K562 (cell line): ENCODE measurements around the gene DAB1. TPM values are rescaled to one million over a fixed set of nuclear protein-coding genes. Genes with fewer than 3 reads are reported as not detected.

Source experiments
- ATAC-seq: fragments of 200-7000 bp; cut with Tn5 transposase; 3 replicates; pipeline ENCODE4 v1.9.1; 2020; ENCODE audit warnings: moderate library complexity
- BruUV-seq: library from RNA; stranded (reverse); fragments of 400-500 nt; replicated peaks from 2 replicates; lab custom pipeline; 2021; lab: Mats Ljungman, UMichigan
- CTCF ChIA-PET: fragments of 300-600 bp; formaldehyde crosslinking; extraction: SDS; loops from one replicate; lab custom pipeline; 2021; ENCODE audit warnings: low intra/inter-chr PET ratio; lab: Yijun Ruan, JAX
- POLR2A ChIA-PET: fragments of 300-600, 350-650 bp; sonication (Branson Sonifier 250); formaldehyde crosslinking; extraction: SDS; loops from one replicate; lab custom pipeline; 2021; ENCODE audit warnings: antibody characterized with exemption, inconsistent platforms; lab: Yijun Ruan, JAX
- DNase-seq, 4 experiments: peaks; one replicate each; pipeline versions ENCODE4 v3.0.0 to v3.0.0-alpha.2; 2011 to 2018; ENCODE audit warnings: low spot score in 3 of 4, mixed read lengths in 3 of 4; ENCODE audit errors: extremely low read depth in 1 of 4
- FAIRE-seq: peaks from 2 replicates; lab custom pipeline; 2011; peaks lifted over from hg19 to GRCh38; lab: Jason Lieb, UNC
- H2AFZ ChIP-seq: 2 replicates; pipeline ENCODE4 v1.6.0; 2011; ENCODE audit warnings: low read depth, low read length, control low read depth, inconsistent platforms
- H3K27ac ChIP-seq: fragments of 200-600 bp; 3 replicates; pipeline ENCODE4 v1.8.0; 2011; ENCODE audit warnings: low read depth, mild to moderate bottlenecking, control low read depth, inconsistent platforms, low read length, moderate library complexity, mixed read lengths; ENCODE audit errors: extremely low read depth
- H3K27me3 ChIP-seq, 2 experiments: fragments of 300-600 bp in 1 of 2; 2 replicates in 1 of 2; 3 replicates in 1 of 2; pipeline versions ENCODE4 v1.6.0 to v1.8.0; 2011; ENCODE audit warnings: inconsistent platforms in 2 of 2, low read length in 2 of 2, mild to moderate bottlenecking in 1 of 2, mixed read lengths in 1 of 2, moderate library complexity in 1 of 2; ENCODE audit not compliant: control insufficient read depth in 2 of 2, insufficient read depth in 2 of 2
- H3K36me3 ChIP-seq: fragments of 300-600 bp; 3 replicates; pipeline ENCODE4 v1.8.0; 2011; ENCODE audit warnings: mild to moderate bottlenecking, low read length, inconsistent platforms; ENCODE audit not compliant: control insufficient read depth, insufficient read depth
- H3K4me1 ChIP-seq, 2 experiments: fragments of 200-600 bp in 1 of 2; replicated peaks in 1 of 2; 2 replicates in 1 of 2; 3 replicates in 1 of 2; pipeline versions ENCODE4 v1.5.1 to v1.8.0; 2011; ENCODE audit warnings: inconsistent platforms in 2 of 2, low read length in 2 of 2, mild to moderate bottlenecking in 1 of 2, mixed read lengths in 1 of 2, moderate library complexity in 1 of 2; ENCODE audit not compliant: control insufficient read depth in 2 of 2, insufficient read depth in 2 of 2
- H3K4me2 ChIP-seq: 2 replicates; pipeline ENCODE4 v1.6.1; 2011; ENCODE audit warnings: low read length, control low read depth, inconsistent platforms, mixed read lengths; ENCODE audit not compliant: insufficient read depth
- H3K4me3 ChIP-seq: fragments of 200-600 bp; sonication (generic), shearing (Covaris generic); 2 replicates; pipeline ENCODE4 v1.5.1; 2016; ENCODE audit warnings: control low read depth, inconsistent platforms
- H3K79me2 ChIP-seq: fragments of 200-600 bp; 3 replicates; pipeline ENCODE4 v1.8.0; 2011; ENCODE audit warnings: low read length, inconsistent platforms; ENCODE audit not compliant: control insufficient read depth, insufficient read depth
- H3K9ac ChIP-seq, 2 experiments: 2 replicates each; pipeline versions ENCODE4 v1.6.0 to v1.6.1; 2011; ENCODE audit warnings: low read depth in 2 of 2, low read length in 2 of 2, control low read depth in 1 of 2, inconsistent platforms in 1 of 2, mild to moderate bottlenecking in 1 of 2, mixed read lengths in 1 of 2; ENCODE audit not compliant: insufficient read depth in 1 of 2
- H3K9me1 ChIP-seq: one replicate; pipeline ENCODE4 v1.6.0; 2011; ENCODE audit warnings: inconsistent platforms, mild to moderate bottlenecking, low read length, moderate library complexity; ENCODE audit not compliant: control insufficient read depth, insufficient read depth
- H3K9me3 ChIP-seq: replicated peaks from 2 replicates; pipeline ENCODE4 v1.5.1; 2011; ENCODE audit warnings: low read depth, low read length, inconsistent platforms; ENCODE audit not compliant: control insufficient read depth, insufficient read depth
- H4K20me1 ChIP-seq: replicated peaks from 2 replicates; pipeline ENCODE4 v1.6.1; 2011; ENCODE audit warnings: low read length, inconsistent platforms, mixed read lengths; ENCODE audit not compliant: control insufficient read depth, insufficient read depth
- ESRRB ChIP-seq: fragments of 250-450 bp; sonication (Bioruptor Pico); IDR thresholded peaks from 2 replicates; pipeline ENCODE4 v1.5.0; 2020; ENCODE audit warnings: mild to moderate bottlenecking, moderate library complexity, borderline replicate concordance
- GATA2 ChIP-seq: sonication (generic); formaldehyde crosslinking; IDR thresholded peaks from 2 replicates; pipeline ENCODE4 v1.4.0; 2020; ENCODE audit warnings: mild to moderate bottlenecking, missing genetic modification reagents
- HEY1 ChIP-seq: fragments of 250-450 bp; sonication (Bioruptor Pico); IDR thresholded peaks from 2 replicates; pipeline ENCODE4 v1.5.0; 2020; ENCODE audit warnings: mild to moderate bottlenecking, moderate library complexity, borderline replicate concordance
- ILK ChIP-seq: fragments of 450-650 bp; IDR thresholded peaks from 2 replicates; pipeline ENCODE4 v1.6.1; 2016; ENCODE audit warnings: missing genetic modification characterization, low read depth, mild to moderate bottlenecking, missing compliant biosample characterization, moderate library complexity, borderline replicate concordance
- JUN ChIP-seq, 2 experiments: sonication (generic) in 1 of 2; formaldehyde crosslinking in 1 of 2; IDR thresholded peaks; 2 replicates each; pipeline versions ENCODE4 v1.6.1 to v1.8.0; 2012 to 2022; ENCODE audit warnings: borderline replicate concordance in 2 of 2, mild to moderate bottlenecking in 2 of 2, improper control_type of control experiment in 1 of 2, low read depth in 1 of 2, low read length in 1 of 2, missing genetic modification reagents in 1 of 2
- NCOA6 ChIP-seq: fragments of 450-650 bp; IDR thresholded peaks from 2 replicates; pipeline ENCODE4 v1.6.1; 2017; ENCODE audit warnings: mild to moderate bottlenecking
- PKNOX1 ChIP-seq: fragments of 450-650 bp; IDR thresholded peaks from 2 replicates; pipeline ENCODE4 v1.6.1; 2016
- RCOR1 ChIP-seq, 2 experiments: IDR thresholded peaks; 2 replicates each; pipeline ENCODE4 v1.6.1; 2012; ENCODE audit warnings: low read depth in 2 of 2, low read length in 2 of 2, borderline replicate concordance in 1 of 2, improper control_type of control experiment in 1 of 2
- SLC30A9 ChIP-seq: fragments of 250-450 bp; sonication (Bioruptor Pico); IDR thresholded peaks from 2 replicates; pipeline ENCODE4 v1.8.0; 2022; ENCODE audit warnings: mild to moderate bottlenecking, moderate library complexity
- SRSF1 ChIP-seq: fragments of 200-400 bp; formaldehyde crosslinking; IDR thresholded peaks from 2 replicates; pipeline ENCODE4 v1.6.1; 2017; ENCODE audit warnings: mild to moderate bottlenecking, low read depth, low read length, moderate library complexity
- TCF7L2 ChIP-seq: fragments of 150-350 bp; IDR thresholded peaks from 2 replicates; pipeline ENCODE4 v1.6.1; 2016; ENCODE audit warnings: low read depth, mild to moderate bottlenecking, low read length, moderate library complexity
- TRIM28 ChIP-seq: fragments of 450-650 bp; IDR thresholded peaks from 2 replicates; pipeline ENCODE4 v1.6.1; 2017
- ZNF212 ChIP-seq: fragments of 450-650 bp; formaldehyde crosslinking; IDR thresholded peaks from 2 replicates; pipeline ENCODE4 v1.4.0; 2020; ENCODE audit warnings: mild to moderate bottlenecking
- ZNF583 ChIP-seq: fragments of 250-450 bp; sonication (Bioruptor Pico); IDR thresholded peaks from 2 replicates; pipeline ENCODE4 v1.4.0; 2020
- WGBS: fragments of 100-300 bp; shearing (Covaris generic); methylation state at CpG from one replicate; pipeline ENCODE4 v1.1.6; 2016; ENCODE audit warnings: low coverage, mixed read lengths; ENCODE audit not compliant: insufficient coverage; ENCODE audit errors: missing lambda C conversion rate; 5-methylcytosine and 5-hydroxymethylcytosine counted together
- in situ Hi-C: fragments of 300-500 bp; cut with MboI; formaldehyde crosslinking; loops from 4 replicates; pipeline ENCODE4 v1.15.0; 2018; ENCODE audit warnings: inconsistent platforms, mixed read lengths
- intact Hi-C: fragments of 100-400 bp; cut with micrococcal nuclease; formaldehyde crosslinking; loops from 2 replicates; pipeline ENCODE4 v1.14.2; 2022
- polyA plus RNA-seq, 8 experiments: library from polyadenylated mRNA; depleted of rRNA in 4 of 8; stranded (reverse) in 5 of 8; unstranded in 3 of 8; fragments of >200 nt; fragmentation: Nextera tagmentation in 2 of 8; fragmentation: Illumina TruSeq in 1 of 8; extraction: Ambion mirVana in 2 of 8; extraction: Trizol in 1 of 8; gene quantifications; 2 replicates each; pipeline versions ENCODE4 v1.2.1 to v1.2.3, GENCODE V29; 2011 to 2014; ENCODE audit warnings: inconsistent platforms in 1 of 8, missing spikeins in 1 of 8
- total RNA-seq, 7 experiments: library from RNA; depleted of rRNA in 6 of 7; stranded (reverse); fragments of >200 nt in 6 of 7; fragmentation: Illumina TruSeq in 2 of 7; extraction: Trizol in 2 of 7; gene quantifications; 2 replicates each; pipeline versions ENCODE4 v1.2.1 to v1.2.3, GENCODE V29; 2011 to 2021; ENCODE audit warnings: low replicate concordance in 1 of 7
- TF ChIP-seq, protein P1 (sequence below): fragments of 450-650 bp; IDR thresholded peaks from 2 replicates; pipeline ENCODE4 v1.7.0; 2016; ENCODE audit warnings: borderline replicate concordance
- TF ChIP-seq, protein P2 (sequence below): sonication (generic); formaldehyde crosslinking; IDR thresholded peaks from 2 replicates; pipeline ENCODE4 v1.8.1; 2023; ENCODE audit warnings: mild to moderate bottlenecking, missing genetic modification reagents

Gene DAB1
- total and polyA plus RNA-seq, 9 of the 15 experiments (the other 6 are each of a cell fraction or from before 2014, with no cell fraction given) = not detected

GRCh38 chr1:57101209-57101608, 322.7 kb downstream of the DAB1 start (continued):
- no peak for TF ChIP-seq JUN (IDR thresholded peaks at IDR 0.05; ENCODE audit: borderline replicate concordance, low read depth, low read length)
- no peak for TF ChIP-seq JUN (CRISPR knock-in tag; IDR thresholded peaks at IDR 0.05; ENCODE audit: borderline replicate concordance)

DNA sequence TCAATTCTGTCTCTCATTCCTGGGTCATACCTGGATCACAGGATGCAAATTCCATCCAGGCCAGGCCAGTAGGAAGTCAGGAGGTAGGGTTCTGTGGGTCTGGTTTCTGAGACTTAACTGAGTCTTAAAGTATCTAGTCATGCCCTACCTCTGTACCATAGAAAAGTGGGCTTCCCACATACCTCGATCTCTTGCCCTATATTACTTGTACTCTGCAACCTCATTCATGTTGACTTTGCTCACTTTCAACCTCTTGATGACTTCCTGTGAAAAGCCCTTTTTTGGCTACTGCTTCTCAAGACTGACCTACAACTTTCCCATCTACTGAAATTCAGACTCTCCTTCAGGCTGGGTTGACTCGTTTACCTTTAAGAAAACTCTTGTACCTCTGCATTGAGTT, 329.1 kb downstream of the DAB1 start:
- CTCF ChIA-PET = no interaction called here

More for the DNA sequence above, 329.1 kb downstream of the DAB1 start:
- DNase-seq = no peak
- TF ChIP-seq HEY1 (CRISPR knock-in tag) = no peak
- TF ChIP-seq SRSF1 = no peak
- TF ChIP-seq SLC30A9 (CRISPR knock-in tag) = no peak
- TF ChIP-seq NCOA6 = no peak
- TF ChIP-seq, protein P1, sequence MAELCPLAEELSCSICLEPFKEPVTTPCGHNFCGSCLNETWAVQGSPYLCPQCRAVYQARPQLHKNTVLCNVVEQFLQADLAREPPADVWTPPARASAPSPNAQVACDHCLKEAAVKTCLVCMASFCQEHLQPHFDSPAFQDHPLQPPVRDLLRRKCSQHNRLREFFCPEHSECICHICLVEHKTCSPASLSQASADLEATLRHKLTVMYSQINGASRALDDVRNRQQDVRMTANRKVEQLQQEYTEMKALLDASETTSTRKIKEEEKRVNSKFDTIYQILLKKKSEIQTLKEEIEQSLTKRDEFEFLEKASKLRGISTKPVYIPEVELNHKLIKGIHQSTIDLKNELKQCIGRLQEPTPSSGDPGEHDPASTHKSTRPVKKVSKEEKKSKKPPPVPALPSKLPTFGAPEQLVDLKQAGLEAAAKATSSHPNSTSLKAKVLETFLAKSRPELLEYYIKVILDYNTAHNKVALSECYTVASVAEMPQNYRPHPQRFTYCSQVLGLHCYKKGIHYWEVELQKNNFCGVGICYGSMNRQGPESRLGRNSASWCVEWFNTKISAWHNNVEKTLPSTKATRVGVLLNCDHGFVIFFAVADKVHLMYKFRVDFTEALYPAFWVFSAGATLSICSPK = no peak
- TF ChIP-seq ZNF212 = no peak
- no peak for TF ChIP-seq TRIM28
- no peak for TF ChIP-seq RCOR1 (IDR thresholded peaks at IDR 0.05; ENCODE audit: borderline replicate concordance in 1 of 2, low read depth in 2 of 2, low read length in 2 of 2)
- TF ChIP-seq ZNF583 (CRISPR knock-in tag) = no peak
- no peak for TF ChIP-seq TCF7L2
- TF ChIP-seq GATA2 (CRISPR knock-in tag) = no peak
- no peak for TF ChIP-seq ILK
- TF ChIP-seq ESRRB (CRISPR knock-in tag) = no peak
- no peak for TF ChIP-seq PKNOX1
- TF ChIP-seq, protein P2, sequence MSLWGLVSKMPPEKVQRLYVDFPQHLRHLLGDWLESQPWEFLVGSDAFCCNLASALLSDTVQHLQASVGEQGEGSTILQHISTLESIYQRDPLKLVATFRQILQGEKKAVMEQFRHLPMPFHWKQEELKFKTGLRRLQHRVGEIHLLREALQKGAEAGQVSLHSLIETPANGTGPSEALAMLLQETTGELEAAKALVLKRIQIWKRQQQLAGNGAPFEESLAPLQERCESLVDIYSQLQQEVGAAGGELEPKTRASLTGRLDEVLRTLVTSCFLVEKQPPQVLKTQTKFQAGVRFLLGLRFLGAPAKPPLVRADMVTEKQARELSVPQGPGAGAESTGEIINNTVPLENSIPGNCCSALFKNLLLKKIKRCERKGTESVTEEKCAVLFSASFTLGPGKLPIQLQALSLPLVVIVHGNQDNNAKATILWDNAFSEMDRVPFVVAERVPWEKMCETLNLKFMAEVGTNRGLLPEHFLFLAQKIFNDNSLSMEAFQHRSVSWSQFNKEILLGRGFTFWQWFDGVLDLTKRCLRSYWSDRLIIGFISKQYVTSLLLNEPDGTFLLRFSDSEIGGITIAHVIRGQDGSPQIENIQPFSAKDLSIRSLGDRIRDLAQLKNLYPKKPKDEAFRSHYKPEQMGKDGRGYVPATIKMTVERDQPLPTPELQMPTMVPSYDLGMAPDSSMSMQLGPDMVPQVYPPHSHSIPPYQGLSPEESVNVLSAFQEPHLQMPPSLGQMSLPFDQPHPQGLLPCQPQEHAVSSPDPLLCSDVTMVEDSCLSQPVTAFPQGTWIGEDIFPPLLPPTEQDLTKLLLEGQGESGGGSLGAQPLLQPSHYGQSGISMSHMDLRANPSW (CRISPR knock-in tag) = no peak
- TF ChIP-seq, all 486 proteins: peak for 0
- 4% methylated on average over 2 of the region's 2 CpGs for WGBS
- no peak for FAIRE-seq
- H3K79me2 ChIP-seq = no peaks in the 10 kb centered on the region
- no peaks in the 10 kb centered on the region for H3K36me3 ChIP-seq
- no peak overlapping the region for H3K9ac ChIP-seq
- H3K4me2 ChIP-seq = no peak overlapping the region
- no peaks in the 10 kb centered on the region for H3K9me1 ChIP-seq
- H3K4me3 ChIP-seq = no peak overlapping the region
- no peaks in the 10 kb centered on the region for H3K27me3 ChIP-seq
- POLR2A ChIA-PET = no interaction called here
- H2AFZ ChIP-seq = no peak overlapping the region
- ATAC-seq = no peak
- H3K27ac ChIP-seq = no peak overlapping the region
- intact Hi-C loops (no loop called here), in situ Hi-C loops (no loop called here)
- H3K9me3 ChIP-seq = no peaks in the 10 kb centered on the region
- H3K4me1 ChIP-seq = no peaks in the 10 kb centered on the region
- no peaks in the 10 kb centered on the region; the same call in 1 of the 2 replicates for H4K20me1 ChIP-seq
- no TSS peak for BruUV-seq
